ENCODE data around the gene MTA3. TPM values are rescaled to one million over a fixed set of nuclear protein-coding genes. Genes with fewer than 3 reads are reported as not detected.

MTA3 gene
- total RNA-seq, 1 donor from 2014 or later: 117 TPM

- Histone ChIP-seq H3K9ac (no peak overlapping the region), H3K27me3 (no peaks in the 10 kb centered on the region), H3K79me2 (ENCODE audit: low read depth) (no peaks in the 10 kb centered on the region), H3K27ac (no peak overlapping the region), H3K4me2 (no peak overlapping the region), H2AFZ (replicated peaks) (no peak overlapping the region), H3K36me3 (peaks cover 6% of the 10 kb centered on the region), H4K20me1 (ENCODE audit: low read depth) (no peaks in the 10 kb centered on the region), H3K4me1 (no peaks in the 10 kb centered on the region), H3K4me3 (no peak overlapping the region), H3F3A (ENCODE audit: low read depth) (no peaks in the 10 kb centered on the region), H3K9me3 (ENCODE audit: low read depth) (peaks cover 30% of the 10 kb centered on the region)
- Mint-ChIP-seq H3K9me3 (peaks cover 46% of the 10 kb centered on the region), H3K4me1 (peaks cover 2% of the 10 kb centered on the region), H3K27ac (no peak overlapping the region), H3K36me3 (peaks cover 5% of the 10 kb centered on the region), H3K27me3 (ENCODE audit: insufficient read depth, low read depth) (no peaks in the 10 kb centered on the region), H3K4me3 (no peak overlapping the region)
- no peak for TF ChIP-seq CTCF (IDR thresholded peaks at IDR 0.05)
- no peak for TF ChIP-seq EZH2 (IDR thresholded peaks at IDR 0.05)
- TF ChIP-seq EZH2phosphoT487 (IDR thresholded peaks at IDR 0.05): no peak
- DNase-seq (ENCODE audit: low spot score): no peak
These were observed 209.7 kb downstream of the MTA3 start for GRCh38 chr2:42777883-42778805.

- no peaks in the 10 kb centered on the region for H3K79me2 ChIP-seq (ENCODE audit: low read depth)
- no peaks in the 10 kb centered on the region for H3K27me3 ChIP-seq
- peaks cover 30% of the 10 kb centered on the region for H3K9me3 ChIP-seq (ENCODE audit: low read depth)
- TF ChIP-seq EZH2 (IDR thresholded peaks at IDR 0.05) (no peak), CTCF (IDR thresholded peaks at IDR 0.05) (no peak), EZH2phosphoT487 (IDR thresholded peaks at IDR 0.05) (no peak)
- no peak for DNase-seq (ENCODE audit: low spot score)
- no peaks in the 10 kb centered on the region for H4K20me1 ChIP-seq (ENCODE audit: low read depth)
- H3K27ac Mint-ChIP-seq: no peak overlapping the region
- H3K27me3 Mint-ChIP-seq (ENCODE audit: insufficient read depth, low read depth): no peaks in the 10 kb centered on the region
- peaks cover 2% of the 10 kb centered on the region for H3K4me1 ChIP-seq
- peaks cover 6% of the 10 kb centered on the region for H3K36me3 ChIP-seq
- H3K4me3 Mint-ChIP-seq: no peak overlapping the region
- peaks cover 31% of the 10 kb centered on the region for H3K9me3 Mint-ChIP-seq
- no peak overlapping the region for H3K4me3 ChIP-seq
- peaks cover 8% of the 10 kb centered on the region for H3K4me1 Mint-ChIP-seq
- H3K27ac ChIP-seq: no peak overlapping the region
- peaks cover 2% of the 10 kb centered on the region for H3K36me3 Mint-ChIP-seq
- H3K9ac ChIP-seq: no peak overlapping the region
- peaks cover 2% of the 10 kb centered on the region for H3F3A ChIP-seq (ENCODE audit: low read depth)
- H3K4me2 ChIP-seq: no peak overlapping the region
- no peak overlapping the region for H2AFZ ChIP-seq (replicated peaks)
These were observed 212.7 kb downstream of the MTA3 start for GRCh38 chr2:42781181-42781580.

- no peaks in the 10 kb centered on the region for H3K79me2 ChIP-seq (ENCODE audit: low read depth)
- H3K9me3 Mint-ChIP-seq: peaks cover 20% of the 10 kb centered on the region
- H3K9ac ChIP-seq: no peak overlapping the region
- peaks cover 7% of the 10 kb centered on the region for H3K4me1 ChIP-seq
- DNase-seq (ENCODE audit: low spot score): no peak
- peaks cover 2% of the 10 kb centered on the region for H3K27me3 Mint-ChIP-seq (ENCODE audit: insufficient read depth, low read depth)
- H3K4me3 ChIP-seq: no peak overlapping the region
- peaks cover 6% of the 10 kb centered on the region for H3K36me3 ChIP-seq
- TF ChIP-seq EZH2 (IDR thresholded peaks at IDR 0.05) (no peak), CTCF (IDR thresholded peaks at IDR 0.05) (no peak), EZH2phosphoT487 (IDR thresholded peaks at IDR 0.05) (no peak)
- H3K4me1 Mint-ChIP-seq: peaks cover 20% of the 10 kb centered on the region
- peaks cover 16% of the 10 kb centered on the region for H3K9me3 ChIP-seq (ENCODE audit: low read depth)
- H3K27me3 ChIP-seq: no peaks in the 10 kb centered on the region
- no peak overlapping the region for H2AFZ ChIP-seq (replicated peaks)
- H3K36me3 Mint-ChIP-seq: no peaks in the 10 kb centered on the region
- peaks cover 7% of the 10 kb centered on the region for H3F3A ChIP-seq (ENCODE audit: low read depth)
- no peak overlapping the region for H3K27ac ChIP-seq
- no peak overlapping the region for H3K4me3 Mint-ChIP-seq
- H4K20me1 ChIP-seq (ENCODE audit: low read depth): no peaks in the 10 kb centered on the region
- no peak overlapping the region for H3K4me2 ChIP-seq
- H3K27ac Mint-ChIP-seq: no peak overlapping the region
These were observed 215.1 kb downstream of the MTA3 start for GRCh38 chr2:42783511-42783910.
